HepG2 (cell line): ENCODE results near the gene NOTUM. TPM values are rescaled to one million over a fixed set of nuclear protein-coding genes. Genes with fewer than 3 reads are reported as not detected.

Experiments
- ARNT2 ChIP-seq: sonication (generic); formaldehyde crosslinking; IDR thresholded peaks from 2 replicates; pipeline ENCODE4 v1.8.0; 2022; ENCODE audit warnings: mild to moderate bottlenecking, low read depth, missing genetic modification reagents, moderate library complexity
- CBX2 ChIP-seq, 2 experiments: fragments of 200-600 bp in 1 of 2; sonication (generic); formaldehyde crosslinking in 1 of 2; IDR thresholded peaks; 2 replicates each; pipeline versions ENCODE4 v1.7.0 to v1.8.1; 2018 to 2022; ENCODE audit warnings: low read depth in 2 of 2, low read length in 1 of 2, mild to moderate bottlenecking in 1 of 2, missing genetic modification reagents in 1 of 2
- CHD4 ChIP-seq: fragments of 200-600 bp; sonication (generic); IDR thresholded peaks from 2 replicates; pipeline ENCODE4 v1.7.0; 2017; ENCODE audit warnings: mild to moderate bottlenecking, low read length, borderline replicate concordance
- GATAD1 ChIP-seq: IDR thresholded peaks from 2 replicates; pipeline ENCODE4 v1.6.1; 2016; ENCODE audit warnings: missing genetic modification reagents, missing compliant biosample characterization
- HOXA5 ChIP-seq: sonication (generic); formaldehyde crosslinking; IDR thresholded peaks from 2 replicates; pipeline ENCODE4 v1.4.0; 2020; ENCODE audit warnings: missing genetic modification reagents
- JARID2 ChIP-seq: sonication (generic); formaldehyde crosslinking; IDR thresholded peaks from 2 replicates; pipeline ENCODE4 v1.8.1; 2023; ENCODE audit warnings: missing genetic modification reagents, inconsistent platforms; ENCODE audit not compliant: insufficient replicate concordance
- KDM5B ChIP-seq: sonication (generic); formaldehyde crosslinking; IDR thresholded peaks from 2 replicates; pipeline ENCODE4 v1.4.0; 2020; ENCODE audit warnings: missing genetic modification reagents, mild to moderate bottlenecking, borderline replicate concordance
- TEAD3 ChIP-seq: optimal IDR thresholded peaks from 2 replicates; pipeline ENCODE3; 2016; ENCODE audit warnings: borderline replicate concordance
- XBP1 ChIP-seq: sonication (generic); formaldehyde crosslinking; IDR thresholded peaks from 2 replicates; pipeline ENCODE4 v1.5.0; 2020; ENCODE audit warnings: missing genetic modification reagents
- ZNF577 ChIP-seq: sonication (generic); formaldehyde crosslinking; IDR thresholded peaks from 2 replicates; pipeline ENCODE4 v1.4.0; 2020; ENCODE audit warnings: mild to moderate bottlenecking, low read depth, missing genetic modification reagents, borderline replicate concordance
- ZNF792 ChIP-seq: IDR thresholded peaks from 2 replicates; pipeline ENCODE4 v1.6.1; 2016
- ZNF850 ChIP-seq: sonication (generic); formaldehyde crosslinking; conservative IDR thresholded peaks from 2 replicates; pipeline ENCODE4 v1.9.0; 2021; ENCODE audit warnings: mild to moderate bottlenecking, missing genetic modification reagents
- ZSCAN20 ChIP-seq: sonication (generic); formaldehyde crosslinking; IDR thresholded peaks from 2 replicates; pipeline ENCODE4 v1.4.0; 2020; ENCODE audit warnings: missing genetic modification reagents, mild to moderate bottlenecking, borderline replicate concordance
- polyA plus RNA-seq, 8 experiments: library from polyadenylated mRNA; depleted of rRNA in 3 of 8; stranded (reverse) in 7 of 8; unstranded in 1 of 8; fragments of >200 nt; fragmentation: Illumina TruSeq in 4 of 8; extraction: Trizol in 4 of 8; gene quantifications; 2 replicates each; pipeline versions ENCODE4 v1.2.1 to v1.2.3, GENCODE V29; 2011 to 2016; ENCODE audit warnings: low read depth in 4 of 8, missing spikeins in 1 of 8, mixed read lengths in 1 of 8; ENCODE audit not compliant: insufficient read depth in 1 of 8
- total RNA-seq, 5 experiments: library from RNA; depleted of rRNA; stranded (reverse); fragments of >200 nt; fragmentation: Illumina TruSeq; extraction: Trizol; gene quantifications; 2 replicates each; pipeline ENCODE4 v1.2.3, GENCODE V29; 2016; ENCODE audit warnings: low read depth in 1 of 5
- TF ChIP-seq, protein P1 (sequence below): sonication (generic); formaldehyde crosslinking; IDR thresholded peaks from 2 replicates; pipeline ENCODE4 v1.5.0; 2020; ENCODE audit warnings: missing genetic modification reagents
- TF ChIP-seq, protein P2 (sequence below): sonication (generic); formaldehyde crosslinking; IDR thresholded peaks from 2 replicates; pipeline ENCODE4 v1.4.0; 2020; ENCODE audit warnings: mild to moderate bottlenecking, missing genetic modification reagents
- TF ChIP-seq, protein P3 (sequence below): sonication (generic); formaldehyde crosslinking; IDR thresholded peaks from 2 replicates; pipeline ENCODE4 v1.4.0; 2020; ENCODE audit warnings: missing genetic modification reagents
- TF ChIP-seq, protein P4 (sequence below): sonication (generic); formaldehyde crosslinking; IDR thresholded peaks from 2 replicates; pipeline ENCODE4 v1.4.0; 2020; ENCODE audit warnings: mild to moderate bottlenecking, missing genetic modification reagents
- TF ChIP-seq, protein P5 (sequence below): sonication (generic); formaldehyde crosslinking; IDR thresholded peaks from 2 replicates; pipeline ENCODE4 v1.4.0; 2020; ENCODE audit warnings: missing genetic modification reagents, mild to moderate bottlenecking, borderline replicate concordance

The NOTUM gene
- total and polyA plus RNA-seq, 2 of the 13 experiments (the other 11 are each of a cell fraction or from before 2014, with no cell fraction given), result 150 to 160 TPM

DNA sequence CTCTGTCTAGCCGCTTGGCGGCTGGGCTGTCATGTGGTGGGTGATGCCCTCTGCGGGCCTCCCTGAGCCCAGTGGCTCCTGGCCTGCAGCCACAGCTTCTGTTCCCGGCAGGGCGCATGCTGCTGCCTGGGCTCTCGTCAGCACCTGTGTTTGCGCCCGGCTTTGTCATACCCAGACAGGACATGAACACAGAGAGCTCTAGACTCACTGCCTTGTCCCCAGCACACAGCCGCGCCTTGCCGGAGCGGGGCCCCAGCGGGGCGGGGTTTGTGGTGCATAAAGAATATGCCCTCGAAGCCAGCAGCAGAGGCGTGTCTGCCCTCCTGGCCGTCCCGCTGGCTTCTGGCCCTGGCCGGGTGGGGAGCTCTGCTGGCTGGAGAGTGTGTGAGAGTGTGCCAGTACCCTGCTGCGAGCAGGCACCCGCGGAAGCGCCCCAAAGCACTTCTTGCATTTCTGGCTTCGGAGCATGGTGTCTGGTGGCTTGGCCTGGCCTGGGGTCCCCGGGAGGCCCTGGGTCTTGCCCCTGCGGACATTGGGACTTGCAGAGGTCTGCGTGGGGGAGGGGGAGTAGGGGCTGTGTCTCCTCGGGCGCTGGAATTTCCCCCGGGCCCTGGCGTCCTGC, 30.8 kb upstream of the NOTUM start (continued):
- TF ChIP-seq JARID2 (CRISPR knock-in tag) (peak; percentile 96), HOXA5 (CRISPR knock-in tag) (peak; percentile 52; the same call in 1 of the 2 replicates), TEAD3 (CRISPR knock-in tag) (peak; percentile 73), ZNF577 (CRISPR knock-in tag) (no peak), CBX2 (IDR thresholded peaks at IDR 0.05; ENCODE audit: low read depth, low read length) (no peak), CBX2 (CRISPR knock-in tag; IDR thresholded peaks at IDR 0.05; ENCODE audit: low read depth) (no peak; the same call in 1 of the 2 replicates), CHD4 (peak; percentile 58; the same call in 1 of the 2 replicates), ZNF850 (CRISPR knock-in tag) (no peak), GATAD1 (CRISPR knock-in tag) (peak; percentile 81), ZSCAN20 (CRISPR knock-in tag) (peak; percentile 96; the same call in 1 of the 2 replicates), XBP1 (CRISPR knock-in tag) (peak; percentile 71; the same call in 1 of the 2 replicates), KDM5B (CRISPR knock-in tag) (peak; percentile 85; the same call in 1 of the 2 replicates), ARNT2 (CRISPR knock-in tag) (peak; percentile 93), ZNF792 (CRISPR knock-in tag) (peak; percentile 96)
- TF ChIP-seq, protein P1, sequence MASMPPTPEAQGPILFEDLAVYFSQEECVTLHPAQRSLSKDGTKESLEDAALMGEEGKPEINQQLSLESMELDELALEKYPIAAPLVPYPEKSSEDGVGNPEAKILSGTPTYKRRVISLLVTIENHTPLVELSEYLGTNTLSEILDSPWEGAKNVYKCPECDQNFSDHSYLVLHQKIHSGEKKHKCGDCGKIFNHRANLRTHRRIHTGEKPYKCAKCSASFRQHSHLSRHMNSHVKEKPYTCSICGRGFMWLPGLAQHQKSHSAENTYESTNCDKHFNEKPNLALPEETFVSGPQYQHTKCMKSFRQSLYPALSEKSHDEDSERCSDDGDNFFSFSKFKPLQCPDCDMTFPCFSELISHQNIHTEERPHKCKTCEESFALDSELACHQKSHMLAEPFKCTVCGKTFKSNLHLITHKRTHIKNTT (CRISPR knock-in tag), result peak; percentile 25; the same call in 1 of the 2 replicates
- TF ChIP-seq, protein P2, sequence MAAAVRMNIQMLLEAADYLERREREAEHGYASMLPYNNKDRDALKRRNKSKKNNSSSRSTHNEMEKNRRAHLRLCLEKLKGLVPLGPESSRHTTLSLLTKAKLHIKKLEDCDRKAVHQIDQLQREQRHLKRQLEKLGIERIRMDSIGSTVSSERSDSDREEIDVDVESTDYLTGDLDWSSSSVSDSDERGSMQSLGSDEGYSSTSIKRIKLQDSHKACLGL, result peak; percentile 90
- TF ChIP-seq, protein P3, sequence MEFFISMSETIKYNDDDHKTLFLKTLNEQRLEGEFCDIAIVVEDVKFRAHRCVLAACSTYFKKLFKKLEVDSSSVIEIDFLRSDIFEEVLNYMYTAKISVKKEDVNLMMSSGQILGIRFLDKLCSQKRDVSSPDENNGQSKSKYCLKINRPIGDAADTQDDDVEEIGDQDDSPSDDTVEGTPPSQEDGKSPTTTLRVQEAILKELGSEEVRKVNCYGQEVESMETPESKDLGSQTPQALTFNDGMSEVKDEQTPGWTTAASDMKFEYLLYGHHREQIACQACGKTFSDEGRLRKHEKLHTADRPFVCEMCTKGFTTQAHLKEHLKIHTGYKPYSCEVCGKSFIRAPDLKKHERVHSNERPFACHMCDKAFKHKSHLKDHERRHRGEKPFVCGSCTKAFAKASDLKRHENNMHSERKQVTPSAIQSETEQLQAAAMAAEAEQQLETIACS (CRISPR knock-in tag), result peak; percentile 21; the same call in 1 of the 2 replicates
- TF ChIP-seq, protein P4, sequence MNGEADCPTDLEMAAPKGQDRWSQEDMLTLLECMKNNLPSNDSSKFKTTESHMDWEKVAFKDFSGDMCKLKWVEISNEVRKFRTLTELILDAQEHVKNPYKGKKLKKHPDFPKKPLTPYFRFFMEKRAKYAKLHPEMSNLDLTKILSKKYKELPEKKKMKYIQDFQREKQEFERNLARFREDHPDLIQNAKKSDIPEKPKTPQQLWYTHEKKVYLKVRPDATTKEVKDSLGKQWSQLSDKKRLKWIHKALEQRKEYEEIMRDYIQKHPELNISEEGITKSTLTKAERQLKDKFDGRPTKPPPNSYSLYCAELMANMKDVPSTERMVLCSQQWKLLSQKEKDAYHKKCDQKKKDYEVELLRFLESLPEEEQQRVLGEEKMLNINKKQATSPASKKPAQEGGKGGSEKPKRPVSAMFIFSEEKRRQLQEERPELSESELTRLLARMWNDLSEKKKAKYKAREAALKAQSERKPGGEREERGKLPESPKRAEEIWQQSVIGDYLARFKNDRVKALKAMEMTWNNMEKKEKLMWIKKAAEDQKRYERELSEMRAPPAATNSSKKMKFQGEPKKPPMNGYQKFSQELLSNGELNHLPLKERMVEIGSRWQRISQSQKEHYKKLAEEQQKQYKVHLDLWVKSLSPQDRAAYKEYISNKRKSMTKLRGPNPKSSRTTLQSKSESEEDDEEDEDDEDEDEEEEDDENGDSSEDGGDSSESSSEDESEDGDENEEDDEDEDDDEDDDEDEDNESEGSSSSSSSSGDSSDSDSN (CRISPR knock-in tag), result peak; percentile 96
- TF ChIP-seq, protein P5, sequence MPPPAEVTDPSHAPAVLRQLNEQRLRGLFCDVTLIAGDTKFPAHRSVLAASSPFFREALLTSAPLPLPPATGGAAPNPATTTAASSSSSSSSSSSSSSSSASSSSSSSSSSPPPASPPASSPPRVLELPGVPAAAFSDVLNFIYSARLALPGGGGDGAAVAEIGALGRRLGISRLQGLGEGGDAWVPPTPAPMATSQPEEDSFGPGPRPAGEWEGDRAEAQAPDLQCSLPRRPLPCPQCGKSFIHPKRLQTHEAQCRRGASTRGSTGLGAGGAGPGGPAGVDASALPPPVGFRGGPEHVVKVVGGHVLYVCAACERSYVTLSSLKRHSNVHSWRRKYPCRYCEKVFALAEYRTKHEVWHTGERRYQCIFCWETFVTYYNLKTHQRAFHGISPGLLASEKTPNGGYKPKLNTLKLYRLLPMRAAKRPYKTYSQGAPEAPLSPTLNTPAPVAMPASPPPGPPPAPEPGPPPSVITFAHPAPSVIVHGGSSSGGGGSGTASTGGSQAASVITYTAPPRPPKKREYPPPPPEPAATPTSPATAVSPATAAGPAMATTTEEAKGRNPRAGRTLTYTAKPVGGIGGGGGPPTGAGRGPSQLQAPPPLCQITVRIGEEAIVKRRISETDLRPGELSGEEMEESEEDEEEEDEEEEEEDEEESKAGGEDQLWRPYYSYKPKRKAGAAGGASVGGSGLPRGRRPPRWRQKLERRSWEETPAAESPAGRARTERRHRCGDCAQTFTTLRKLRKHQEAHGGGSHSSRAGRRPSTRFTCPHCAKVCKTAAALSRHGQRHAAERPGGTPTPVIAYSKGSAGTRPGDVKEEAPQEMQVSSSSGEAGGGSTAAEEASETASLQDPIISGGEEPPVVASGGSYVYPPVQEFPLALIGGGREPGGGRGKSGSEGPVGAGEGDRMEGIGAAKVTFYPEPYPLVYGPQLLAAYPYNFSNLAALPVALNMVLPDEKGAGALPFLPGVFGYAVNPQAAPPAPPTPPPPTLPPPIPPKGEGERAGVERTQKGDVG (CRISPR knock-in tag), result peak; percentile 79; the same call in 1 of the 2 replicates
